ENCODE measurements around the gene MYO7B. TPM values are rescaled to one million over a fixed set of nuclear protein-coding genes. Genes with fewer than 3 reads are reported as not detected.
A peak's percentile ranks its signal among the peaks of the same experiment; 100 is the strongest.

Gene MYO7B
- total RNA-seq, 1 donor from 2014 or later, result 3.0 TPM

GRCh38 chr2:127637236-127637630, 101.8 kb downstream of the MYO7B start:
- TF ChIP-seq CTCF (IDR thresholded peaks at IDR 0.05), result no peak
- POLR2A ChIA-PET, result interaction anchor here (0.7 to 5.2 kb wide), 3 partner anchors 64 to 242 kb away, joined by 6 to 24 read pairs (median 13); partner anchors contain the start of gene SFT2D3
- intact Hi-C loops (cut with micrococcal nuclease), result loop anchor here (10.0 kb wide), 1 partner anchor 552 kb away; no protein-coding TSS in a partner anchor
- no peaks in the 10 kb centered on the region for H3K27me3 Mint-ChIP-seq
- H3K4me1 Mint-ChIP-seq, result peaks cover 96% of the 10 kb centered on the region
- peak overlapping the region; percentile 79 for H3K27ac Mint-ChIP-seq
- ATAC-seq (ENCODE audit: low read depth), result no peak
- no peak for DNase-seq
- no peak overlapping the region for H3K4me3 Mint-ChIP-seq
- CTCF ChIA-PET, result interaction anchor here (6.2 kb wide), 1 partner anchor 46 kb away, joined by 41 read pairs; no protein-coding TSS in a partner anchor
- no peaks in the 10 kb centered on the region for H3K36me3 Mint-ChIP-seq (ENCODE audit: low read depth)
- no peaks in the 10 kb centered on the region for H3K9me3 Mint-ChIP-seq

GRCh38 chr2:127637725-127638252, 102.3 kb downstream of the MYO7B start:
- ChIA-PET POLR2A (interaction anchor here (0.7 to 5.2 kb wide), 3 partner anchors 63 to 241 kb away, joined by 6 to 24 read pairs (median 13); partner anchors contain the start of gene SFT2D3), CTCF (interaction anchor here (1.3 to 6.2 kb wide), 2 partner anchors 12 to 46 kb away, joined by 4 to 41 read pairs; no protein-coding TSS in a partner anchor)
- Mint-ChIP-seq H3K4me1 (peaks cover 92% of the 10 kb centered on the region), H3K36me3 (ENCODE audit: low read depth) (no peaks in the 10 kb centered on the region), H3K4me3 (peak overlapping the region; percentile 28), H3K9me3 (no peaks in the 10 kb centered on the region), H3K27ac (peak overlapping the region; percentile 93), H3K27me3 (no peaks in the 10 kb centered on the region)
- DNase-seq, result no peak
- intact Hi-C loops (cut with micrococcal nuclease), result loop anchor here (10.0 kb wide), 1 partner anchor 553 kb away; no protein-coding TSS in a partner anchor
- no peak for ATAC-seq (ENCODE audit: low read depth)
- no peak for TF ChIP-seq CTCF (IDR thresholded peaks at IDR 0.05)

GRCh38 chr2:127638361-127639110, 103.1 kb downstream of the MYO7B start:
- no peaks in the 10 kb centered on the region for H3K9me3 Mint-ChIP-seq
- DNase-seq (no peak), ATAC-seq (ENCODE audit: low read depth) (peak; percentile 8)
- H3K4me3 Mint-ChIP-seq, result no peak overlapping the region
- no peak for TF ChIP-seq CTCF (IDR thresholded peaks at IDR 0.05)
- peak overlapping the region; percentile 93 for H3K27ac Mint-ChIP-seq
- H3K4me1 Mint-ChIP-seq, result peaks cover 84% of the 10 kb centered on the region
- H3K27me3 Mint-ChIP-seq, result no peaks in the 10 kb centered on the region
- CTCF ChIA-PET, result interaction anchor here (1.3 to 6.2 kb wide), 2 partner anchors 11 to 47 kb away, joined by 4 to 41 read pairs; no protein-coding TSS in a partner anchor
- no peaks in the 10 kb centered on the region for H3K36me3 Mint-ChIP-seq (ENCODE audit: low read depth)
- POLR2A ChIA-PET, result interaction anchor here (0.9 to 5.2 kb wide), 3 partner anchors 63 to 559 kb away, joined by 4 to 24 read pairs (median 6); partner anchors contain the start of genes IWS1 and SFT2D3
- intact Hi-C loops (cut with micrococcal nuclease), result loop anchor here (10.0 kb wide), 1 partner anchor 554 kb away; no protein-coding TSS in a partner anchor

GRCh38 chr2:127639111-127639474, 103.6 kb downstream of the MYO7B start:
- no peak for ATAC-seq (ENCODE audit: low read depth)
- Mint-ChIP-seq H3K27ac (peak overlapping the region; percentile 93), H3K9me3 (no peaks in the 10 kb centered on the region), H3K36me3 (ENCODE audit: low read depth) (no peaks in the 10 kb centered on the region), H3K4me3 (no peak overlapping the region), H3K4me1 (peaks cover 79% of the 10 kb centered on the region), H3K27me3 (no peaks in the 10 kb centered on the region)
- ChIA-PET CTCF (interaction anchor here (1.3 to 6.2 kb wide), 5 partner anchors 10 to 48 kb away, joined by 4 to 41 read pairs (median 4); no protein-coding TSS in a partner anchor), POLR2A (interaction anchor here (0.9 to 5.2 kb wide), 3 partner anchors 62 to 559 kb away, joined by 4 to 24 read pairs (median 6); partner anchors contain the start of genes IWS1 and SFT2D3)
- DNase-seq, result no peak
- intact Hi-C loops (cut with micrococcal nuclease), result loop anchor here (10.0 kb wide), 1 partner anchor 554 kb away; no protein-coding TSS in a partner anchor
- TF ChIP-seq CTCF (IDR thresholded peaks at IDR 0.05), result no peak

Measured in activated B cell treated with CpG ODN at 0.5 μM for 24 hours (primary cell).